Gastroesophageal sphincter (tissue), 4 donors: ENCODE measurements around the gene ITGA7. TPM values are rescaled to one million over a fixed set of nuclear protein-coding genes. Genes with fewer than 3 reads are reported as not detected.

Source experiments
- ATAC-seq: fragments of 150-250 bp; one replicate; pipeline ENCODE4 v1.9.1; 2016; ENCODE audit warnings: mild to moderate bottlenecking, moderate library complexity
- H3K27ac ChIP-seq, 4 donors: fragments of 200-600 bp; sonication (generic) in 3 of 4; 1 replicate in 3 of 4; 2 replicates in 1 of 4; pipeline ENCODE4 v1.5.1; 2016 to 2019
- H3K27me3 ChIP-seq: fragments of 200-600 bp; sonication (generic); one replicate; pipeline ENCODE4 v1.5.1; 2019
- H3K36me3 ChIP-seq, 2 donors: fragments of 200-600 bp; sonication (generic); one replicate each; pipeline ENCODE4 v1.5.1; 2019; ENCODE audit warnings: control low read depth in 1 of 2
- H3K4me1 ChIP-seq, 3 donors: fragments of 200-600 bp; sonication (generic); 1 replicate in 2 of 3; 2 replicates in 1 of 3; pipeline ENCODE4 v1.5.1; 2016 to 2019; ENCODE audit warnings: control low read depth in 2 of 3
- H3K4me3 ChIP-seq, 2 donors: fragments of 200-600 bp; sonication (generic); one replicate each; pipeline ENCODE4 v1.5.1; 2019; ENCODE audit warnings: mild to moderate bottlenecking in 1 of 2, moderate library complexity in 1 of 2
- H3K9me3 ChIP-seq, 3 donors: fragments of 200-600 bp; sonication (generic); one replicate each; pipeline ENCODE4 v1.5.1; 2017 to 2019; ENCODE audit warnings: control low read depth in 2 of 3
- CTCF ChIP-seq, 4 experiments: fragments of 200-600 bp in 2 of 4; fragments of 450-650 bp in 2 of 4; sonication (generic) in 1 of 4; IDR thresholded peaks; one replicate each; pipeline ENCODE4 v1.5.1; 2017 to 2019; ENCODE audit warnings: antibody characterized with exemption in 4 of 4, mild to moderate bottlenecking in 2 of 4, moderate library complexity in 2 of 4
- EP300 ChIP-seq: sonication (generic); formaldehyde crosslinking; IDR thresholded peaks from one replicate; pipeline ENCODE4 v1.6.1; 2017; ENCODE audit warnings: antibody characterized with exemption, mild to moderate bottlenecking
- POLR2A ChIP-seq, 2 donors: fragments of 450-650 bp; IDR thresholded peaks; one replicate each; pipeline ENCODE4 v1.6.1; 2017; ENCODE audit warnings: antibody characterized with exemption in 2 of 2, mild to moderate bottlenecking in 2 of 2, moderate library complexity in 1 of 2
- POLR2AphosphoS5 ChIP-seq: sonication (generic); formaldehyde crosslinking; IDR thresholded peaks from one replicate; pipeline ENCODE4 v1.6.1; 2017; ENCODE audit warnings: antibody characterized with exemption
- WGBS, 2 donors: methylation state at CpG; one replicate each; pipeline ENCODE4 v1.1.5; 2018; ENCODE audit warnings: low coverage in 1 of 2; 5-methylcytosine and 5-hydroxymethylcytosine counted together
- total RNA-seq, 4 donors: library from RNA; depleted of rRNA; stranded (reverse); fragments of >200 nt; gene quantifications; one replicate each; pipeline ENCODE4 v1.1.0, GENCODE V29; 2016

ITGA7 gene
- total RNA-seq, 4 donors from 2014 or later = 143 to 260 (median 182) TPM

GRCh38 chr12:55676707-55677106 is 31.0 kb downstream of the ITGA7 start:
- Histone ChIP-seq H3K27ac (no peak overlapping the region), H3K36me3 (no peaks in the 10 kb centered on the region), H3K27me3 (no peaks in the 10 kb centered on the region), H3K9me3 (no peaks in the 10 kb centered on the region), H3K4me3 (no peak overlapping the region), H3K4me1 (peaks cover 0 to 10% (median 7%) of the 10 kb centered on the region in 3 donors)
- 53 to 89% methylated on average over 5 to 6 of the region's 6 CpGs for WGBS, 2 donors
- no peak for TF ChIP-seq EP300
- no peak for TF ChIP-seq POLR2AphosphoS5
- TF ChIP-seq CTCF (IDR thresholded peaks at IDR 0.05) = no peak
- TF ChIP-seq POLR2A (IDR thresholded peaks at IDR 0.05) = no peak
- peak; percentile 34 for ATAC-seq

DNA sequence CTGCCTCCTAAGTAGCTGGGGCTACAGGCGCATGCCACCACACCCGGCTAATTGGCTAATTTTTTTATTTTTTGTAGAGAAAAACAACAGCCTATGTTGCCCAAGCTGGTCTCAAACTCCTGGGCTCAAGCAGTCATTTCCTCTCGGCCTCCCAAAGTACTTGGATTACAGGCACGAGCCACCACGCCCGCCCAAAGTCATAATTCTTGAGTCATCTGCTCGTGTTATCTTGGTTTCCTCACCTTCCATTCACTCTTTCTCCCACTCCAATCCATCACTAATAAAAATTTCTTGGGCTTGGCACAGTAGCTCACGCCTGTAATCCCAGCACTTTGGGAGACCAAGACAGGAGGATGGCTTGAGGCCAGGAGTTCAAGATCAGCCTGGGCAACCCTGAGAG is 32.0 kb downstream of the ITGA7 start:
- TF ChIP-seq POLR2AphosphoS5 = no peak
- no peak for TF ChIP-seq CTCF (IDR thresholded peaks at IDR 0.05)
- no peak for TF ChIP-seq EP300
- no peak for TF ChIP-seq POLR2A (IDR thresholded peaks at IDR 0.05)
- ATAC-seq = no peak
- WGBS, 2 donors = 74 to 86% methylated on average over 3 to 7 of the region's 8 CpGs

DNA sequence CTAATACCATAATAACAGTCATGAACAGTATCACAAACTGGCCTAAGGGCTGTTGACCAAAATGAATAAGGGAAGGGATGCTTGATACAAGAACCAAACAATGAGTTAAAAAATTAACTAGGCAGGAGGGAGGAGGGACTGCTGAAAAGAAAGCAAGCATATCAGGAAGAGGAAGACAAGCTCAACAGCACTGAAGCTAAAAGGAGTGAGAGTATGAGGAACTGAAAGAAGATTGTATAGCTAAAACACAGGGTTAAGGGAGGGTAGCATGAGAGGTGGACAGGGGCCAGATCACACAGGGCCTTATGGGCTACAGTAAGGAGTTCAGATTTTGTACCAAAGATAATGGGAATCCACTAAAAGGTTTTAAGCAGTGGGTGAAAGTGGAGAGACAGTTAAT is 34.1 kb downstream of the ITGA7 start:
- Histone ChIP-seq H3K4me3 (no peak overlapping the region), H3K36me3 (no peaks in the 10 kb centered on the region), H3K27me3 (no peaks in the 10 kb centered on the region), H3K27ac (no peak overlapping the region), H3K9me3 (no peaks in the 10 kb centered on the region), H3K4me1 (no peaks in the 10 kb centered on the region)
- TF ChIP-seq EP300 (no peak), POLR2A (IDR thresholded peaks at IDR 0.05) (no peak), POLR2AphosphoS5 (no peak), CTCF (IDR thresholded peaks at IDR 0.05) (no peak)
- ATAC-seq = peak; percentile 48

More for the DNA sequence above, 32.0 kb downstream of the ITGA7 start:
- Histone ChIP-seq H3K27me3 (no peaks in the 10 kb centered on the region), H3K9me3 (no peaks in the 10 kb centered on the region), H3K27ac (no peak overlapping the region), H3K4me3 (no peak overlapping the region), H3K36me3 (no peaks in the 10 kb centered on the region), H3K4me1 (no peaks in the 10 kb centered on the region)

DNA sequence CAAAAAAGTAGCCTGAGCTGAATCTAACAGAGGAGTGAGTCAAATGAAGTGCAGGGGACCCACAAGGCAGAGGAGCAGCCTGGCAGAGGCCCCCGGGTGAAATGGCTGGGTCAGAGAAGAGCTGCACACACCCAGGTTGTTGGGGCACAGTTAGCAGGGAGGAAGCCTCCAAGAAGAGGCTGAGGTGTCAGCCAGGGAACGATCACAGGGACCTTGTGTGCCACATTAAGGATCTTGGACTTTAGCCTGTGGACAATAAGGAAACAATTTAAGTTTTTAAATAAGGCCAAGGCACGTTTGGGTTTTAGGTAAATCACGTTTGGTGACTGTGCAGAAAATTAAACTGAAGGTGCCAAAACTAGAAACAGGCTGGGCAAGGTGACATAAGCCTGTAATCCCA is 36.0 kb downstream of the ITGA7 start:
- no peaks in the 10 kb centered on the region for H3K27me3 ChIP-seq
- H3K4me3 ChIP-seq = no peak overlapping the region
- no peaks in the 10 kb centered on the region for H3K36me3 ChIP-seq
- 39 to 58% methylated on average over 3 to 4 of the region's 4 CpGs for WGBS, 2 donors
- ATAC-seq = no peak
- no peak for TF ChIP-seq POLR2A (IDR thresholded peaks at IDR 0.05)
- no peak for TF ChIP-seq CTCF (IDR thresholded peaks at IDR 0.05)
- H3K9me3 ChIP-seq = no peaks in the 10 kb centered on the region
- H3K4me1 ChIP-seq = no peaks in the 10 kb centered on the region
- H3K27ac ChIP-seq = no peak overlapping the region

DNA sequence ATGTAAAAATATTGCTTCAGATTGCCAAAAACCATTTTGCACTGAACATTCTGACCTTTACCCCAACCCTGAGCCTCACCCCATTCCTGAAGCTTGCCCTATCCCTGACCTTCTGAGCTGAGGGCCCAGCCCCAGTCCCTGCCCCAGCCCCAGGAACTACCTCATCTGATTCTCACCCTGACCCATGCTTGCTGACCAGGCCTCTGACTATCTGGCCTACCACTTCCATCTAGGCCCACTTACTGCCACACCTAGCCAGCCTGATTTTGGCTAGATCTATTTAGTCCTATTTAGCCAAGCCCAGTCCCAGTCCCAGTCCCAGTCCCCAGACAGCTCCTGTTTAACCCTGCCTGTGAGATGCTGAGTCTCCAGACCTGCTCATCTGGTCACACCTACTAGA is 37.4 kb downstream of the ITGA7 start:
- H3K36me3 ChIP-seq = no peaks in the 10 kb centered on the region
- no peaks in the 10 kb centered on the region for H3K27me3 ChIP-seq
- no peak for ATAC-seq

More for the DNA sequence above, 37.4 kb downstream of the ITGA7 start:
- TF ChIP-seq POLR2A (IDR thresholded peaks at IDR 0.05) = no peak
- TF ChIP-seq POLR2AphosphoS5 = no peak
- no peak for TF ChIP-seq EP300
- TF ChIP-seq CTCF (IDR thresholded peaks at IDR 0.05) = no peak
- H3K4me1 ChIP-seq = no peaks in the 10 kb centered on the region
- no peak overlapping the region for H3K4me3 ChIP-seq
- H3K27ac ChIP-seq = no peak overlapping the region
- no peaks in the 10 kb centered on the region for H3K9me3 ChIP-seq
